ENCODE data around the gene PNMA6E. TPM values are rescaled to one million over a fixed set of nuclear protein-coding genes. Genes with fewer than 3 reads are reported as not detected.

Gene PNMA6E
- total and polyA plus RNA-seq, 9 of the 15 experiments (the other 6 are each of a cell fraction or from before 2014, with no cell fraction given) = 0.03 TPM; not detected in 8

GRCh38 chrX:153421856-153422255 is 20.7 kb upstream of the PNMA6E start (continued):
- TF ChIP-seq AFF4 (CRISPR knock-in tag; IDR thresholded peaks at IDR 0.05) = no peak
- no peak for TF ChIP-seq LCOR (CRISPR knock-in tag; IDR thresholded peaks at IDR 0.05)
- TF ChIP-seq THRA (IDR thresholded peaks at IDR 0.05) = no peak

GRCh38 chrX:153420851-153421599 is 19.9 kb upstream of the PNMA6E start:
- ChIA-PET CTCF (ENCODE audit: low intra/inter-chr PET ratio) (no interaction called here), POLR2A (no interaction called here)
- H3K27ac ChIP-seq (ENCODE audit: extremely low read depth, low read depth, low read length) = no peak overlapping the region
- no peaks in the 10 kb centered on the region for H4K20me1 ChIP-seq (replicated peaks; ENCODE audit: control insufficient read depth, insufficient read depth, low read length)
- no peak overlapping the region for H3K9ac ChIP-seq (ENCODE audit: insufficient read depth in 1 of 2, low read depth in 2 of 2, low read length in 2 of 2)
- intact Hi-C loops (cut with micrococcal nuclease) (no loop called here), in situ Hi-C loops (cut with MboI) (no loop called here)
- H3K27me3 ChIP-seq (ENCODE audit: control insufficient read depth in 2 of 2, insufficient read depth in 2 of 2, low read length in 2 of 2) = no peaks in the 10 kb centered on the region
- H3K4me3 ChIP-seq = no peak overlapping the region
- no peak overlapping the region for H2AFZ ChIP-seq (ENCODE audit: low read depth, low read length)
- no peaks in the 10 kb centered on the region for H3K9me3 ChIP-seq (replicated peaks; ENCODE audit: control insufficient read depth, insufficient read depth, low read depth, low read length)
- FAIRE-seq (no peak), DNase-seq (ENCODE audit: extremely low read depth in 1 of 4, low spot score in 3 of 4) (no peak), ATAC-seq (no peak)
- H3K36me3 ChIP-seq (ENCODE audit: control insufficient read depth, insufficient read depth, low read length) = peaks cover 16% of the 10 kb centered on the region; the same call in 1 of the 3 replicates
- H3K9me1 ChIP-seq (ENCODE audit: control insufficient read depth, insufficient read depth, low read length) = peaks cover 2% of the 10 kb centered on the region
- H3K4me2 ChIP-seq (ENCODE audit: insufficient read depth, low read length) = no peak overlapping the region
- BruUV-seq (replicated peaks) = no TSS peak
- peaks cover 3 to 10% of the 10 kb centered on the region in 2 experiments; a peak in 4 of 5 replicates for H3K4me1 ChIP-seq (replicated peaks in 1 of 2; ENCODE audit: control insufficient read depth in 2 of 2, insufficient read depth in 2 of 2, low read length in 2 of 2)
- H3K79me2 ChIP-seq (ENCODE audit: control insufficient read depth, insufficient read depth, low read length) = 0 out of 3 replicates have a peak, but pooled peaks cover 4% of the 10 kb centered on the region
- 96% methylated on average over 10 of the region's 91 CpGs for WGBS (ENCODE audit: insufficient coverage, low coverage, missing lambda C conversion rate)
- TF ChIP-seq AFF1 (IDR thresholded peaks at IDR 0.05; ENCODE audit: low read depth in 1 of 2, partially characterized antibody in 2 of 2) (no peak), MEF2D (tag; conservative IDR thresholded peaks at IDR 0.05; ENCODE audit: low read depth) (no peak), RBBP5 (IDR thresholded peaks at IDR 0.05; ENCODE audit: borderline replicate concordance, insufficient read depth, low read length, poor library complexity, severe bottlenecking) (no peak), HDGF (IDR thresholded peaks at IDR 0.05) (no peak), KAT2B (IDR thresholded peaks at IDR 0.05; ENCODE audit: low read depth, low read length) (no peak)

All from K562 (cell line).